ENCODE data around the gene RFXAP.

GRCh38 chr13:36769545-36769944 lies 49.5 kb upstream of the RFXAP start:
- TF ChIP-seq CTCF (IDR thresholded peaks at IDR 0.05; ENCODE audit: poor library complexity, severe bottlenecking) (no peak), EZH2 (IDR thresholded peaks at IDR 0.05; ENCODE audit: borderline replicate concordance, insufficient read depth, low read length, poor library complexity, severe bottlenecking) (no peak), TAF1 (IDR thresholded peaks at IDR 0.05; ENCODE audit: low read depth) (no peak), RAD21 (conservative IDR thresholded peaks at IDR 0.05) (no peak), EP300 (conservative IDR thresholded peaks at IDR 0.05; ENCODE audit: poor library complexity, severe bottlenecking) (no peak), MXI1 (conservative IDR thresholded peaks at IDR 0.05; ENCODE audit: poor library complexity, severe bottlenecking) (no peak), POLR2AphosphoS5 (IDR thresholded peaks at IDR 0.05) (no peak)
